Right atrium auricular region (tissue), 2 donors: ENCODE data around the gene DMRT1. TPM values are rescaled to one million over a fixed set of nuclear protein-coding genes. Genes with fewer than 3 reads are reported as not detected.

Experiments
- DNase-seq: peaks from one replicate; pipeline ENCODE4 v3.0.0-alpha.2; 2019; ENCODE audit warnings: low spot score
- H3K27ac ChIP-seq, 2 donors: fragments of 200-600 bp; sonication (generic); 1 replicate in 1 of 2; 2 replicates in 1 of 2; pipeline ENCODE4 v1.5.1; 2016 to 2019
- H3K27me3 ChIP-seq, 2 donors: fragments of 200-600 bp; sonication (generic); one replicate each; pipeline versions ENCODE4 v1.5.1 to v1.6.0; 2017 to 2019
- H3K36me3 ChIP-seq: fragments of 200-600 bp; sonication (generic); one replicate; pipeline ENCODE4 v1.5.1; 2016
- H3K4me1 ChIP-seq, 2 donors: fragments of 200-600 bp; sonication (generic); one replicate each; pipeline versions ENCODE4 v1.5.1 to v1.6.0; 2017 to 2019
- H3K4me3 ChIP-seq, 2 donors: fragments of 200-600 bp; sonication (generic); 1 replicate in 1 of 2; 2 replicates in 1 of 2; pipeline ENCODE4 v1.5.1; 2017 to 2019; ENCODE audit warnings: mild to moderate bottlenecking in 1 of 2, moderate library complexity in 1 of 2
- H3K9me3 ChIP-seq, 2 donors: fragments of 200-600 bp; sonication (generic); one replicate each; pipeline ENCODE4 v1.5.1; 2019
- total RNA-seq, 2 donors: library from RNA; depleted of rRNA; stranded (reverse); fragments of >200 nt; gene quantifications; one replicate each; pipeline ENCODE4 v1.1.0, GENCODE V29; 2016
- TF ChIP-seq, protein P1 (sequence below), 2 donors: fragments of 200-600 bp; sonication (generic); IDR thresholded peaks; one replicate each; pipeline ENCODE4 v1.5.1; 2019; ENCODE audit warnings: antibody characterized with exemption in 2 of 2

DMRT1 gene
- total RNA-seq, 2 donors from 2014 or later = not detected

- Histone ChIP-seq H3K9me3 (no peaks in the 10 kb centered on the region), H3K4me1 (no peaks in the 10 kb centered on the region), H3K27ac (no peak overlapping the region), H3K27me3 (no peaks in the 10 kb centered on the region), H3K36me3 (no peaks in the 10 kb centered on the region), H3K4me3 (no peak overlapping the region)
- DNase-seq = no peak
- TF ChIP-seq, protein P1, sequence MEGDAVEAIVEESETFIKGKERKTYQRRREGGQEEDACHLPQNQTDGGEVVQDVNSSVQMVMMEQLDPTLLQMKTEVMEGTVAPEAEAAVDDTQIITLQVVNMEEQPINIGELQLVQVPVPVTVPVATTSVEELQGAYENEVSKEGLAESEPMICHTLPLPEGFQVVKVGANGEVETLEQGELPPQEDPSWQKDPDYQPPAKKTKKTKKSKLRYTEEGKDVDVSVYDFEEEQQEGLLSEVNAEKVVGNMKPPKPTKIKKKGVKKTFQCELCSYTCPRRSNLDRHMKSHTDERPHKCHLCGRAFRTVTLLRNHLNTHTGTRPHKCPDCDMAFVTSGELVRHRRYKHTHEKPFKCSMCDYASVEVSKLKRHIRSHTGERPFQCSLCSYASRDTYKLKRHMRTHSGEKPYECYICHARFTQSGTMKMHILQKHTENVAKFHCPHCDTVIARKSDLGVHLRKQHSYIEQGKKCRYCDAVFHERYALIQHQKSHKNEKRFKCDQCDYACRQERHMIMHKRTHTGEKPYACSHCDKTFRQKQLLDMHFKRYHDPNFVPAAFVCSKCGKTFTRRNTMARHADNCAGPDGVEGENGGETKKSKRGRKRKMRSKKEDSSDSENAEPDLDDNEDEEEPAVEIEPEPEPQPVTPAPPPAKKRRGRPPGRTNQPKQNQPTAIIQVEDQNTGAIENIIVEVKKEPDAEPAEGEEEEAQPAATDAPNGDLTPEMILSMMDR (IDR thresholded peaks at IDR 0.05) = no peak
These were observed 85.5 kb downstream of the DMRT1 start for GRCh38 chr9:926976-927375.

GRCh38 chr9:928363-929042 is 87.0 kb downstream of the DMRT1 start:
- no peak overlapping the region for H3K4me3 ChIP-seq
- no peak for DNase-seq
- no peaks in the 10 kb centered on the region for H3K27me3 ChIP-seq
- TF ChIP-seq, protein P1 (IDR thresholded peaks at IDR 0.05) = no peak
- H3K36me3 ChIP-seq = no peaks in the 10 kb centered on the region
- no peaks in the 10 kb centered on the region for H3K4me1 ChIP-seq
- H3K9me3 ChIP-seq = no peaks in the 10 kb centered on the region
- no peak overlapping the region for H3K27ac ChIP-seq

- Histone ChIP-seq H3K27ac (no peak overlapping the region), H3K27me3 (no peaks in the 10 kb centered on the region), H3K9me3 (no peaks in the 10 kb centered on the region), H3K4me1 (no peaks in the 10 kb centered on the region), H3K4me3 (no peak overlapping the region), H3K36me3 (no peaks in the 10 kb centered on the region)
- TF ChIP-seq, protein P1 (IDR thresholded peaks at IDR 0.05) = no peak
- DNase-seq = no peak
These were observed 88.2 kb downstream of the DMRT1 start for GRCh38 chr9:929719-930118.

GRCh38 chr9:933356-933755 is 91.9 kb downstream of the DMRT1 start:
- peaks cover 0 to 13% of the 10 kb centered on the region in 2 donors for H3K9me3 ChIP-seq
- no peak for DNase-seq
- H3K27ac ChIP-seq = no peak overlapping the region
- TF ChIP-seq, protein P1 (IDR thresholded peaks at IDR 0.05) = no peak
- H3K4me3 ChIP-seq = no peak overlapping the region
- no peaks in the 10 kb centered on the region for H3K36me3 ChIP-seq
- no peaks in the 10 kb centered on the region for H3K27me3 ChIP-seq
- H3K4me1 ChIP-seq = no peaks in the 10 kb centered on the region

DNA sequence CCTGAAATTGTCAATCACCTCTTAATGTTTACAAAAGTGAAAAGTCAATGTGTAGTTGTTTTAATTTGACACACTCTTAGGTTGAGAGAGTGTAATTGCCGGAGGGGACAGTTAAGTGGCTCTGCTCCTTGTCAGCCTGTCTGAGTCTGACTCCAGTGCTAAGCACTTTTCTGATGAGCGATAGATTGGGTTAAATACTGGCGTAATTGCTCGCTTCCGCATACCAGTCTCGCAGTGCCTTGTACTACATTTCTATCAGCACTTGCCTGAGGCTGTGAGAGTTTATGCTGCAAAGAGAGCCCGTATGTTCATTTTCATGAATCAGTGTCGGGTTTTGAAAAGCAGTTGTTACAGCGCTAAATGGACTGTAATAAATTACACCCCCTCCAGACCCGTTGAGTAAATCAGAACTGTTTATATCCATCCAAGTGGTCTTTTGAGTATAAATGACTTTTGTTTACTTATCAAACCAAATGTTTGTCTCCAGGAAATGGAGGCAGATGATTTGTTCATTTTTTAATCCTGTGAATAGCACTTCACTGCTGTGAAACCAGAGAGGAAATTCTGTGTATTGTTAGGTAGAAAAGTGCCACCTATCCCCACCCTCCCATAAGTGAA is 94.0 kb downstream of the DMRT1 start:
- Histone ChIP-seq H3K4me1 (no peaks in the 10 kb centered on the region), H3K27ac (no peak overlapping the region), H3K4me3 (no peak overlapping the region), H3K36me3 (no peaks in the 10 kb centered on the region), H3K9me3 (peaks cover 0 to 22% of the 10 kb centered on the region in 2 donors), H3K27me3 (no peaks in the 10 kb centered on the region)
- DNase-seq = no peak
- TF ChIP-seq, protein P1 (IDR thresholded peaks at IDR 0.05) = no peak
